Heart left ventricle (tissue), 16 donors: ENCODE results near the gene RALGPS1. TPM values are rescaled to one million over a fixed set of nuclear protein-coding genes. Genes with fewer than 3 reads are reported as not detected.

Source experiments
- ATAC-seq, 4 donors: fragments of 200-7000 bp; cut with Tn5 transposase; one replicate each; pipeline ENCODE4 v1.9.1; 2020 to 2022; ENCODE audit warnings: moderate library complexity in 4 of 4, mild to moderate bottlenecking in 3 of 4, moderate number of reproducible peaks in 1 of 4
- DNase-seq, 5 donors: peaks; one replicate each; pipeline ENCODE4 v3.0.0-alpha.2; 2020
- H3K27ac ChIP-seq, 12 donors: fragments of 200-600 bp; sonication (generic) in 4 of 12; one replicate each; pipeline versions ENCODE4 v1.5.0 to v1.8.0; 2016 to 2022; ENCODE audit warnings: mild to moderate bottlenecking in 2 of 12
- H3K27me3 ChIP-seq, 9 donors: fragments of 200-600 bp; sonication (generic) in 2 of 9; one replicate each; pipeline versions ENCODE4 v1.5.1 to v1.8.0; 2016 to 2022; ENCODE audit warnings: mild to moderate bottlenecking in 3 of 9
- H3K36me3 ChIP-seq, 9 donors: fragments of 200-600 bp; sonication (generic) in 2 of 9; one replicate each; pipeline versions ENCODE4 v1.5.0 to v1.8.0; 2018 to 2022; ENCODE audit warnings: mild to moderate bottlenecking in 2 of 9
- H3K4me1 ChIP-seq, 12 donors: fragments of 200-600 bp; sonication (generic) in 4 of 12; one replicate each; pipeline versions ENCODE4 v1.5.0 to v1.8.0; 2016 to 2022; ENCODE audit warnings: mild to moderate bottlenecking in 3 of 12
- H3K4me3 ChIP-seq, 12 donors: fragments of 200-600 bp; sonication (generic) in 4 of 12; one replicate each; pipeline versions ENCODE4 v1.5.0 to v1.8.0; 2017 to 2022; ENCODE audit warnings: mild to moderate bottlenecking in 9 of 12, moderate library complexity in 4 of 12
- H3K9me3 ChIP-seq, 12 donors: fragments of 200-600 bp; sonication (generic) in 4 of 12; one replicate each; pipeline versions ENCODE4 v1.5.0 to v1.8.0; 2016 to 2022; ENCODE audit warnings: mild to moderate bottlenecking in 1 of 12
- POLR2A ChIP-seq, 2 donors: fragments of 450-650 bp; IDR thresholded peaks; one replicate each; pipeline ENCODE4 v1.6.1; 2017; ENCODE audit warnings: antibody characterized with exemption in 2 of 2, mild to moderate bottlenecking in 2 of 2, moderate library complexity in 2 of 2
- WGBS, 4 donors: extraction: QIAGEN DNeasy Blood & Tissue Kit in 2 of 4; methylation state at CpG; one replicate each; pipeline versions ENCODE4 v1.1.5 to v1.1.7; 2013 to 2018; 5-methylcytosine and 5-hydroxymethylcytosine counted together
- intact Hi-C, 10 donors: fragments of 100-400 bp; cut with DNase I; formaldehyde crosslinking; loops; one replicate each; pipeline versions ENCODE4 v1.11.1 to v1.14.2; 2022
- polyA plus RNA-seq, 2 donors: library from polyadenylated mRNA; stranded (reverse); fragments of 200-250 nt; gene quantifications; one replicate each; pipeline ENCODE4 v1.2.3, GENCODE V29; 2013
- total RNA-seq, 9 donors: library from RNA; depleted of rRNA in 2 of 9; stranded (reverse); fragments of >200 nt in 2 of 9; fragmentation: NEBNext Ultra II Directional in 3 of 9; extraction: Animal tissue kit (Norgen Biotek cat#: 25700) in 3 of 9; gene quantifications; one replicate each; pipeline versions ENCODE4 v1.1.0 to v1.2.4, GENCODE V29; 2016 to 2023
- TF ChIP-seq, protein P1 (sequence below), 12 donors: fragments of 200-600 bp; sonication (generic) in 4 of 12; IDR thresholded peaks; one replicate each; pipeline versions ENCODE4 v1.5.0 to v1.8.0; 2018 to 2022; ENCODE audit warnings: antibody characterized with exemption in 12 of 12, mild to moderate bottlenecking in 5 of 12
- donor health status: ischemic (EF 13 %, LVEDD 7.1; RV severe dilation, severe dysfunction).
- donor health status: healthy with polysubstance abuse.
- donor health status: DM: no; HTN: yes; CAD: no.
- donor health status: DM: no; HTN: no; CAD: no.
- donor health status: ischemic (EF 25% LVEDD 6.9; RV normal size, moderate dysfunction).
- donor health status: ischemic (EF 25% LVEDD 5.7; RV mildly dilated, moderate dysfunction).
- donor health status: healthy.
- donor health status: DM: yes; HTN: yes; CAD: no.
- donor health status: ischemic (EF 35%, LVEDD 5.7; RV mildly dilated, moderate dysfunction).
- donor health status: nonischemic (EF 11% LVEDD 7.7; RV severe dilation, severe dysfunction).
- donor health status: DM: yes; HTN: yes; CAD: no.
- donor health status: PGD.
- donor health status: ischemic (EF 29% LVEDD 5.4; RV normal size, mild dysfunction).
- donor health status: nonischemic (EF 23%, LVEDD 6.1; RV moderate dilation, normal function).

The RALGPS1 gene
- total and polyA plus RNA-seq, 11 donors, result 8.0 to 21.8 (median 14.4) TPM

DNA sequence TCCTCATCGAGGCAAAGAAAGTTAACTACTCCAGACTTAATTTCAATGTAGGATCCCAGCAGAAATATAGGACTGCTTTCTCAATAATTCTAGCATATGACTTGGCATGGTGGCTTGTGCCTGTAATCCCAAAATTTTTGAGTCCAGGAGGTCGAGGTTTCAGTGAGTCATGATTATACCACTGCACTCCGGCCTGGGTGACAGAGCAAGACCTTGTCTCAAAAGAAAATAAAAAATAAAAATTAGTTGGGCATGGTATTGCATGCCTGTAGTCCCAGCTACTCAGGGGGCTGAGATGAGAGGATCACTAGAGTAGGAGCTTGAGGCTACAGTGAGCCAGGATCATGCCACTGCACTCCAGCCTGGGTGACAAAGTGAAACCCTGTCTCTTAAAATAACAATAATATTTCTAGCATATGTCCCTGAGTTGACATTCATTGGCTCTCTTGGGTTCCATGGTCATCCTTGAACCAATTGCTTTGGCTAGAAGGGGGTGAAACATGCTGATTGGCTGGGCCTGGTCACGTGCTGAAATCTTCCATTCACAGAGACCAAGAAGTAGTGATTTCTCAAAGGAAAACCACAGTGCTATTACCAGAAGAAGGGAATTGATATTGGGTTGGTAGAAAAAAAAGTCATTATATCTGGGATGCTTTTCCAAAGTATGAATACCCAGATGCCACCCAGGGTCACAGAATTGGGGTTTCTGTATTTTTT is 318.4 kb downstream of the RALGPS1 start:
- WGBS, 4 donors, result 87 to 93% (median 91%) methylated on average over 4 of the region's 4 CpGs
- Histone ChIP-seq H3K9me3 (no peaks in the 10 kb centered on the region), H3K27ac (peak overlapping the region in 4 of 12 donors; percentile 3 to 49 (median 36)), H3K4me1 (peaks cover 0 to 26% (median 5%) of the 10 kb centered on the region in 12 donors), H3K4me3 (no peak overlapping the region), H3K36me3 (peaks cover 0 to 5% (median 0%) of the 10 kb centered on the region in 9 donors), H3K27me3 (no peaks in the 10 kb centered on the region)
- DNase-seq, result no peak
- no peak for ATAC-seq
- TF ChIP-seq, protein P1, sequence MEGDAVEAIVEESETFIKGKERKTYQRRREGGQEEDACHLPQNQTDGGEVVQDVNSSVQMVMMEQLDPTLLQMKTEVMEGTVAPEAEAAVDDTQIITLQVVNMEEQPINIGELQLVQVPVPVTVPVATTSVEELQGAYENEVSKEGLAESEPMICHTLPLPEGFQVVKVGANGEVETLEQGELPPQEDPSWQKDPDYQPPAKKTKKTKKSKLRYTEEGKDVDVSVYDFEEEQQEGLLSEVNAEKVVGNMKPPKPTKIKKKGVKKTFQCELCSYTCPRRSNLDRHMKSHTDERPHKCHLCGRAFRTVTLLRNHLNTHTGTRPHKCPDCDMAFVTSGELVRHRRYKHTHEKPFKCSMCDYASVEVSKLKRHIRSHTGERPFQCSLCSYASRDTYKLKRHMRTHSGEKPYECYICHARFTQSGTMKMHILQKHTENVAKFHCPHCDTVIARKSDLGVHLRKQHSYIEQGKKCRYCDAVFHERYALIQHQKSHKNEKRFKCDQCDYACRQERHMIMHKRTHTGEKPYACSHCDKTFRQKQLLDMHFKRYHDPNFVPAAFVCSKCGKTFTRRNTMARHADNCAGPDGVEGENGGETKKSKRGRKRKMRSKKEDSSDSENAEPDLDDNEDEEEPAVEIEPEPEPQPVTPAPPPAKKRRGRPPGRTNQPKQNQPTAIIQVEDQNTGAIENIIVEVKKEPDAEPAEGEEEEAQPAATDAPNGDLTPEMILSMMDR (IDR thresholded peaks at IDR 0.05), result no peak
- TF ChIP-seq POLR2A (IDR thresholded peaks at IDR 0.05), result no peak
- intact Hi-C loops, result no loop called here

DNA sequence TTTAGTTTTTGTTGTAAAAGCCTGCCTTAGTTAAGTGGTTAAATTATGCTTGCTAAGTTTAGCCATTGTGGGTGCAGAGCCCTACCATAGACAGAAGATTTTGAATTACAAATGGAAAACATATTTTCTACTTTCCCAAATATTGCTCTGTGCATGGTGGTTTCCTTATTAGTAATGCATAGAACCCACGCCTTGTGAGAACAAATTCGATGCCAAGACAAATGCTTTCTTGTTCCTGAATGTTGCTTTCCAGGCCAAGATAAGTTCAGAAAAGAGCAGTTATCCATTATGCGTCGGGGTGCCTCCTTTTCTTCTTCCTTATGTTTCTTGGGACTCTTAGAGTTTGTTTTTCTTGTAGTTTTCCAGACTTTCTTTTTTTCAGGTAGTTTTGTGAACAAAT is 319.0 kb downstream of the RALGPS1 start:
- Histone ChIP-seq H3K9me3 (no peaks in the 10 kb centered on the region), H3K36me3 (peaks cover 0 to 6% (median 0%) of the 10 kb centered on the region in 9 donors), H3K4me1 (peaks cover 0 to 26% (median 5%) of the 10 kb centered on the region in 12 donors), H3K27ac (peak overlapping the region in 6 of 12 donors; percentile 3 to 49 (median 16)), H3K4me3 (no peak overlapping the region), H3K27me3 (no peaks in the 10 kb centered on the region)
- ATAC-seq (peak in 1 of 4 donors; percentile 7), DNase-seq (no peak)
- TF ChIP-seq POLR2A (IDR thresholded peaks at IDR 0.05), result no peak
- TF ChIP-seq, protein P1 (IDR thresholded peaks at IDR 0.05), result no peak
- 61 to 76% (median 69%) methylated on average over 4 of the region's 4 CpGs for WGBS, 4 donors
- intact Hi-C loops, result no loop called here

DNA sequence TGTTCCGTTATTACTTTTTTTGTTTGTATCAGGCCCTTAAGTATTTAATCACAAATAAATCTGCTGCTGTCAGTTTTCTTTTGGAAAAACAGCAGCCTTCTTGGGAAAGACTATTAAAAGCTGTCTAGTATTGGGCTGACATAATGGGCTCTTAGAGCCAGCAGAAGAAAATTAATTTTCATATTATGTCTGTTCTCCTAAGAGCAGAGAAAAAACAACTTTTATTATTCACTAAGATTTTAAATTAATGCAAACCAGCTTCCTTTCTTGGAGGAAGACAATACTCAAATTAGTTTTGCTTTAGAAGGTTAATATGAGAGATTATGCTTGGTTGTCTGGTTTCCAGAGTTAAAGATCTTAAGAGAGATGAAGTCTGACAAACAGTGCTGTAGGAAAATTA is 319.4 kb downstream of the RALGPS1 start:
- Histone ChIP-seq H3K4me3 (no peak overlapping the region), H3K27me3 (no peaks in the 10 kb centered on the region), H3K36me3 (peaks cover 0 to 6% (median 0%) of the 10 kb centered on the region in 9 donors), H3K9me3 (no peaks in the 10 kb centered on the region), H3K4me1 (peaks cover 0 to 30% (median 5%) of the 10 kb centered on the region in 12 donors), H3K27ac (peak overlapping the region in 6 of 12 donors; percentile 3 to 49 (median 16))
- WGBS, 4 donors, result 67 to 83% (median 74%) methylated on average over 1 of the region's 1 CpG
- intact Hi-C loops, result no loop called here
- no peak for ATAC-seq
- TF ChIP-seq, protein P1 (IDR thresholded peaks at IDR 0.05), result no peak
- no peak for TF ChIP-seq POLR2A (IDR thresholded peaks at IDR 0.05)
- DNase-seq, result no peak

DNA sequence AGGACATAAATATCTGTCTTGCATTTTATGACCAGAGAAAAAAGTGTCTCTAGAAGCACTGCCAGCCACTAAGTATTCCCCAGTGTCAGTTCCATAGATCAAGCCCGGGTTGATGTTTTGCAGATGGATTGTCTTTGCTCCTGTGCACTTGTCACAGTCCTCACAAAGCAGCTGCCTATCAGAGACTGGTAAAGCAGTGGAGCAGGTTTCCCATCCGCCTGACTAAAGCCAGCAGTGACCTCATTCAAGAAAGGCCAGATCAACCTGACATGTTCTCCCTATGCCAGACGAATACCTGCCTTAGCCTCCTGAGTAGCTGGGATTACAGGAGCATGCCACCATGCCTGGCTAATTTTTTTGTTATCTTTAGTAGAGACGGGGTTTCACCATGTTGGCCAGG is 323.2 kb downstream of the RALGPS1 start:
- 58 to 92% (median 72%) methylated on average over 2 to 4 of the region's 4 CpGs for WGBS, 4 donors
- DNase-seq (no peak), ATAC-seq (peak in 3 of 4 donors; percentile 49 to 63 (median 50))
- Histone ChIP-seq H3K27me3 (no peaks in the 10 kb centered on the region), H3K36me3 (peaks cover 0 to 6% (median 0%) of the 10 kb centered on the region in 9 donors), H3K4me1 (peaks cover 0 to 32% (median 5%) of the 10 kb centered on the region in 12 donors), H3K4me3 (no peak overlapping the region), H3K9me3 (no peaks in the 10 kb centered on the region), H3K27ac (peak overlapping the region in 1 of 12 donors; percentile 42)
- intact Hi-C loops, result no loop called here
- TF ChIP-seq, protein P1 (IDR thresholded peaks at IDR 0.05), result no peak
- no peak for TF ChIP-seq POLR2A (IDR thresholded peaks at IDR 0.05)
